AG20443 (cell line): ENCODE results near the gene VAMP5.
"Not testable (repeated sequence)": the region's sequence is repeated elsewhere in the genome, so short reads cannot be mapped to it uniquely, and the experiment has no call there.

ENCODE experiments used
- DNase-seq: peaks from one replicate; pipeline ENCODE4 v3.0.0; 2012; ENCODE audit warnings: low spot score, mixed read lengths

Gene VAMP5

GRCh38 chr2:85584354-85584856 lies at the start of gene VAMP5:
Gene VAMP5, plus strand, starts transcription at chr2:85584431. Its CDS starts 60 bp downstream, at chr2:85584491.
- peak; percentile 80 for DNase-seq

GRCh38 chr2:85534881-85535280 lies 49.4 kb upstream of the VAMP5 start:
- no peak for DNase-seq

GRCh38 chr2:85536479-85536878 lies 47.8 kb upstream of the VAMP5 start:
- peak; percentile 64 for DNase-seq

GRCh38 chr2:85537600-85538506 lies 46.4 kb upstream of the VAMP5 start:
- DNase-seq, result peak; percentile 26

- peak; percentile 97 for DNase-seq
These were observed 45.5 kb upstream of the VAMP5 start, which contains the start of gene MAT2A for GRCh38 chr2:85538507-85539360. Gene MAT2A, plus strand, starts transcription at chr2:85539168. Its CDS starts 120 bp downstream, at chr2:85539288.

GRCh38 chr2:85539361-85540132 lies 44.7 kb upstream of the VAMP5 start:
- DNase-seq, result peak; percentile 65

- no peak for DNase-seq
These were observed 44.0 kb upstream of the VAMP5 start for GRCh38 chr2:85540133-85540648.

- no peak for DNase-seq
These were observed 43.0 kb upstream of the VAMP5 start for GRCh38 chr2:85541262-85541661.

- DNase-seq, result no peak
These were observed 42.3 kb upstream of the VAMP5 start for GRCh38 chr2:85541753-85542457.

- no peak for DNase-seq
These were observed 41.5 kb upstream of the VAMP5 start for GRCh38 chr2:85542777-85543176.

- not testable (repeated sequence) for DNase-seq
These were observed 40.0 kb upstream of the VAMP5 start for GRCh38 chr2:85544254-85544691.

- not testable (repeated sequence) for DNase-seq
These were observed 39.1 kb upstream of the VAMP5 start for GRCh38 chr2:85544915-85545779.

GRCh38 chr2:85545780-85546240 lies 38.4 kb upstream of the VAMP5 start:
- no peak for DNase-seq

- no peak for DNase-seq
These were observed 37.0 kb upstream of the VAMP5 start for GRCh38 chr2:85547089-85547858.

- DNase-seq, result no peak
These were observed 36.2 kb upstream of the VAMP5 start for GRCh38 chr2:85547859-85548607.

GRCh38 chr2:85548608-85548900 lies 35.7 kb upstream of the VAMP5 start:
- DNase-seq, result no peak

- no peak for DNase-seq
These were observed 35.1 kb upstream of the VAMP5 start for GRCh38 chr2:85549095-85549494.

- peak; percentile 81 for DNase-seq
These were observed 34.4 kb upstream of the VAMP5 start for GRCh38 chr2:85549826-85550225.
